ENCODE data around the gene OSBPL10.

The OSBPL10 gene

DNA sequence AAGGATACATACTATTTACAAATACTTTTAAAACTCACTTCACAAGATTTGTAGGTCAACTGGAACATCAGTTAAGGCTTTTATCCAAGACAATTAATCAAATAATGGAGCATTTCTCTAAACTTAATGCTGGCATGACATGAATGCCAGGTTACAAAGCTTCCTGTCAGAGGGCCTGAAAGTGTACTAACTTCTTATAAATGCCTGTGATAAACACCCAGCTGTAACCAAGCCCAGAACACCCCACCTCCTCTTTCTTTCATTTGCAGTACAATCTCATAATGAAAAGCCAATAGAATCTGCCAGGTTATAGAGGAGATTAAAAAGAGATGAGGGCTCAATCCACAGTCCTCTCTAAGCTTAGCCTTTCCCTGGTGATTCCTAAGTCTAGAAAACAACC, 214.4 kb downstream of the OSBPL10 start:
- no peak for DNase-seq

DNA sequence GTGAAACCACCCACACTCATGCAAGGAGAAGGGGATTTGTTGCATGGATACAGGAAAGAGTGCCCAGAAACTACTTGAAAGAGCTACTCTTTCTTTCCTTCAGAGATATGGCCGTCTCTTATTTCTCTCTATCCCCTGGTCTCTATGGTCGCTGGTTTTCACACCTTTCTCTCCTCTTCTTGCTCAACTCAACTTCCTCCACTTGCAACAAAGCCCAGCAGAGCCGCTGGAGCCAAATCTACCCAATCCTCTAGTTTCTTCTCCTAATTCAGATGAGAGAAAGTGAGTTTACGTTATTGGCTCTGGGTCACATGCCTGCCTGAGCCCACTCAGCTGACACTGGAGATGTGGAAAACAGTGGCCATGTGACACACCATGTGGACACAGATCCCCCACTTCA, 215.2 kb downstream of the OSBPL10 start:
- DNase-seq = no peak

DNA sequence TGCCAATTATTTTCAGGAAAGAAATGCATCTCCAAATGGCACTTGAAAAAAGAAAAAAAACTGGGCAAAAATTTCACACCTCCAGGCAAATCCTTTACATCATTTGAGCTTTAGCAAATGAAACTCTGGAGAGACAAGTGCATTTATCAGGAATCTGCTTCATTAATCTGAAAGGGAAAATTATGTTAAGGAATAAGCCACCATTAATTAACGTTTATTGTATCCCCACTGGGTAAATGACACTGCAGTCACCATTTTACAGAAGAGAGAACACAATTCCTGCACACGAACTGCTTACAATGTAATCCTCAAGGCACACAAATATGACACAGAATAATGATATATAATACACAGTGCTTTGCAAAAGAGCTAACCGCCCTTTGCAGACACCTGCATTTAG, 217.3 kb downstream of the OSBPL10 start:
- DNase-seq = no peak

DNA sequence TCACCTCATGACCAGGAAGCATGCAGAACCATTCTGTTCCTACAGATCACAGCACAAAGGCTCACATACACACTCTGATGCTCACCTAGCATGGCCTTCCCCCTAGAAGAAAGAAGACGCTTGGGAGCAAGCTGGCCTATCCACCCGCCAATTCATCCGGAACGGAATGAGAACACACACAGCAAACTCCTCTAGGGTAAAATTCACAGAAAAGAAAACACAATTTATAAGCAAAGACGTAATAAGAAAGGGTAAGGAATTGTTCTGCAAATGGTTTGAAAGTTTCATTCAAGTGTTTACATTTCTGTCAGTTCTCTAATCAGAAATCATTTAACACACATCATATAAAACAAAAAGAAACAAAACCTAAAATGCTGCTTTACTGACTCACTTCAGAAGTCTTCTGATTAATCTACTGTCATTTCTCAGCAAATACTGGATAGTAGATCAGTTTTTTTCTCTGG, 218.1 kb downstream of the OSBPL10 start:
- DNase-seq = no peak

DNA sequence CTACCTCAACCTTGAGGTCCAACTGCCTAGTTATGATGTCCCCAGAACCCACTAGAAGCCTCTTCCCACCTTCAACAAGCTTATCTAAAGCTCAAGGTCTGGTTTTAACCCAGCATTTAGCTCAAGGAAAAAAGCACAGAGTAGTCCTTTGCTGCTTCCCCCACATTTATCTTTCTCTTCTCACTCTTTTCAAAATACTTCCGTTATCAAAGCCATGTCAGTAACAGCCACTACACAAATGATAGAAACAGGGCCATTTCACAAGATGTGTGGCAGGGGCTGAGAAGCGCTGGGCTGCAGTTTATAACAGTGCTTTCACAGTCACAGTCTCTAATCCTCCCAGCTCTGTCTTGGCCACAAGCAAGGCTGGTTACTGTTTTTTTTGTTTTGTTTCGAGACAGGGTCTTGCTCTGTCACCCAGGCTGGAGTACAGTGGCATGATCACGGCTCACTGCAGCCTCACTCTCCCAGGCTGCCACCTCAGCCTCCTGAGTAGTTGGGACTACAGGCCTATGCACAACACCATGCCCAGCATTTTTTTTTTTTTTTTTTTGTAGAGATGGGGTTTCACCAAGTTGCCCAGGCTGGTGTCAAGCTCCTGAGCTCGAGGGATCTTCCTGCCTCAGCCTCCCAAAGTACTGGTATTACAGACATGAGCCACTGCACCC, 218.8 kb downstream of the OSBPL10 start:
- no peak for DNase-seq

DNA sequence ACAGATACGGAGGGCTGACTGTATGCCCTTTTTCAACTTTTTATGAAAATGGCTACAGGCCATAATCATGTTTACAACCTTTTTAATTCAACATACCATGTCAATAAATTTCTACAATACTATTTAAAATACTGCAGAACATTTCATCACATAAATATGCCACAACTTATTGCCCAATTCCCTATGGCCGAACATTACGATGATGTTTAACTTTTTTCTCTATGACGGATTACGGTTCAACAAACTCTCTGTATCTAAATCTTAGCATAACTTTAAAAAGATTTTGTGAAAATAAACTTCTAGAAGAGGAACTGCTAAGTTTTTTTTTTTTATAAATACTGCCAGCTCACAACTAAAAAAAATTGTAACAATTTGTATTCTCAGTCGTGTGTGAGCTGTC, 220.4 kb downstream of the OSBPL10 start:
- no peak for DNase-seq

DNA sequence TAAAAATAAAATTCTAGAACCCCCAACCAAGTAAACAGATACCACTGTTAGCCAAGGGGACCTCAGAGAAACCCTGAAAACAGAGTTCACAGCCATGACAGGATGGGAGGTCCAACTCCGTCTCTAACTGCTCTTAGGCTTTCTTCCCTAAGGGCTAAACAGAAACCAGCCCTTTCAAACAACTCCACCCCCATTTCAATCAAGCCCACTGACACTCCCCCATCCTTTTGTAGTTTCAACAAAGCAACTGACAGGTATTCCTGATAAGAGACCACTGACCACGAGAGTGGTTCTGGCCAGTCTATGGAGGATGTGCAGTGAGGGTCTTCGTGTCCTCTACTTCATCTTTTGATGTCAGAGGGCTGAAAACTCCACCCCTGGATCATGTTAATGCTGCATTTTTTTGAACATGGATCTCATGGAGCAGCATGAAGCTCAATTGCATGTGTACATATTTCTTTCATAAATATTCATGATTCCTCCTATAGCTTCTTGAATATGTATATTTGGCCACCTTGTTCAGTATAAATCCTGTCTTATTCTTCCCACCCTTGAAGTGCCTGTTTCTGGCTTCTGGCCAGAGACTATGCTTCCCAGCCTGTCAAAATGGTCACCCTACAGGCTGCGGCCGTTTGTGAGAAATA, 222.6 kb downstream of the OSBPL10 start:
- no peak for DNase-seq

DNA sequence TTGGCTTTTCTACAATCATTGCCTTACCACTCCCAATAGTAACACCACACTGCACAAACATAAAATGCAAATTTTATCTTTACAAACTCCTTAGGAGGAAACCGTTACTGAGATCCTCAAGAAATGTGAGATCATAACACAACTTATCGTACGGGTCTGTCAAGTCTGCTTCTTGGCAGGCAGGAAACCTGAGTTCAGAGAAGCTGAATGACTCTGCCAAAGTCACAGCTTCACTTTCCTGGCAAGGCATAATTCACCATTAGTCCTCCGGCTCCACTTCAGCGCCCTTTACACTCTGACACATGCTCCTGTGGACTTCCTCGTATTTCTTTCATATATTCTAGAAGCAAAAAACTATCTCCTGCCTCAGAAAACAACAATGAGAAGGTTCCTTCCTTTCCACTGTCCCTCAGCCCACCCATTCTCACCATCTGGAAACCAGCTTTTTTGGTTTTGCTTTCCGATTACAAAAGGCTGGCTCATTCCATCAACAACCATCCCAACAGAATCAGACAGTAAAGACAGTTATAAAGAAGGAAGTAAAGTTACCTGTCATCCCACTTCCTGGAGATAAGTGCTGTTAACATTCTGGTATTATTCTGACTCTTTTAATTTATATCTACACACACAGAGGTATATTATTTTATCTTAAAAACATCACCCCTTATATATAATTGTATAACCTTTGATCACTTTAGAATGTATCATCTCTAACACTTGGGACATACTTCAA, 225.0 kb downstream of the OSBPL10 start:
- DNase-seq = no peak

DNA sequence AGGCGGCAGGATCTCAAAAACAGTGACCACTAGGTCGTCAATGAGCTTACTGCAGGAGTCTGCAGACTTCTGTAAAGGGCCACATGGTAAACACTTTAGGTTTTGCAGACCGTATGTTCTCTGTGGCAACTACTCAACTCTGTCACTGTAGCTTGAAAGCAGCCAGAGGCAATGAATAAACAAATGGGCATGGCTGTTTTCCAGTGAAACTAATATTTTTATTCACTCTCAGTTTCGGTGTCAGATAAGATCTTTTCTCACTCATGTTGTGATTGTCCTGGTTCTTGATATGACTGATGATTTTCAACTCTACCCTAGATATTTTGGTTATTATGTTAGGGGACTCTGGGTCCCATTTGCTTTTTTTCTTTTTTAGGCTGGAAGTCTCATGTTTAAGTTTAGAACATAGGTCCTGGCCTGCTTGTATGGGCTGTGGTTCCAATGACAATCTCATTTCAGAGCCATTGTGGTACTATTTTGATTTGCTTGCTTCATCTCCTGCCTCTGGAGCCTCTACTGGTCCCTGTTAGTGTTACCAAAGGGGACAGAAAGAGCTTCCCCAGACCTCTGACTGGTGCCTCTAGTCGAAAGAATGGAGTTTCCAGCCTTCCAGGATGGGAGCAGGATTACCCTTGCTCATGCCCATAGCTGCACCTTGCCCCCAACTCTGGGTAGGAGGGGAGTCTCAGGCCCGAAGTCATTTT, 226.3 kb downstream of the OSBPL10 start:
- DNase-seq = no peak

DNA sequence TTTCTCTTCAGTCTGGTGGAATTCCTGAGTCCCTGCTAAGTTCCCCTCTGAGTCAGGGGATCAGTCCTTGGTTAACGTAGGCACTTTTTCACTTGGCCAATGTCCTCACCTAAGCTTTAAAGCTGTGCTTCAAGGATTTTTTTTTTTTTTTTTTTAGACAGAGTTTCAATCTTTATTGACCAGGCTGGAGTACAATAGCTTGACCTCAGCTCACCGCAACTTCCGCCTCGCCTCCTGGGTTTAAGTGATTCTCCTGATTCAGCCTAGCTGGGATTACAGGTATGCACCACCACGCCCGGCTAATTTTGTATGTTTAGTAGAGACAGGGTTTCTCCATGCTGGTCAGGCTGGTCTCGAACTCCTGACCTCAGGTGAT, 228.0 kb downstream of the OSBPL10 start:
- no peak for DNase-seq

DNA sequence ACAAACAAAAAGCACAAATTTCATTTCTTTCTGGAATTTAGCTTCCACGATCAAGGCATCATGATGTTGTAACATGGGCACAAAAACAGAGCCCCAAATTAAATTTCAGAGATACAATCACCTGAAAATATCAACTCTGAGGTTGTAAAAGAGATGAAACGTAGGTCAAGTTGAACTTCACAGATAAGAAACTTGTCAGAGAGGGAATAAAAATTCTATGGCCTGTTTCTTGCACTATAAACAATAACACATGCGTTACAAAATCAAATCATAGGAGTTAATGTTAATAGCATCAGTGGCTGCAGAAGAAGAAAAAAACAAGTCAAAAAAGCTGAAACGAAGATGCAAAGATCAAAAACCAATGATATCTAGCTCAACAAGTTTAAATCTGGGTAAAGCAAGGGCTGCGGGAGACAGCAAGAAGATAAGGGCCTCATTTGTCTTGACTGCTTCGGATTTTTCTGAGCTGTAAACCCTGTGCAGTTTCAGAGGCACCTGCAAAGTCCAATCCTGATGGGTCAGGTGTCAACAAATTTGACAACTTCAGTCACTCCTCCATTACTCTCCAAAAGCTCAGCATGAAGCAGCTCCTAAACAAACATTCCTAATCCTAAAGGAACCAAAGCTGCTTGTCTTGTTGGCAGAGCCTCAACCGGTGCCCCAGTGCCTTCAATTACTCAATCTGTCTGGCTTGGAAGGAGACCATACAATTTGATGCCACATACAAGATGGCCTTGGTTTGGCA, 228.6 kb downstream of the OSBPL10 start:
- no peak for DNase-seq

DNA sequence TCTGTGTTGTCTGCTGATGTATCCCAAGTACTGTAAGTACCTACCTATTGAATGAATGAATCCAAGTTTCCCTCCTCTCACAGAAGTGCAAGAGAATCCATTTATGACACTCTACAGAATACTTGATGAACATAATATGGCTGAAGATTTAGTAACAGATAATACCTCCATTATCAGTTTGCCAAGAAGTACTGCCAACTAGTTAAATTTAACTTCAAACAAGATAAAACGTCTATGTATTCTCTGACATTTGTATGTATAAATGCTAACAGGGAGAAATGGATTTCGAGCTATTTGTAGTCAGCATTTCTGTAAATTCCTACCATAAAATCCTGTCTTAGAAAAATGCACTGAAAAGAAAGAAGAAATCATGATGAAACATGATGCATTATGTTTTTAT, 230.7 kb downstream of the OSBPL10 start:
- DNase-seq = no peak

DNA sequence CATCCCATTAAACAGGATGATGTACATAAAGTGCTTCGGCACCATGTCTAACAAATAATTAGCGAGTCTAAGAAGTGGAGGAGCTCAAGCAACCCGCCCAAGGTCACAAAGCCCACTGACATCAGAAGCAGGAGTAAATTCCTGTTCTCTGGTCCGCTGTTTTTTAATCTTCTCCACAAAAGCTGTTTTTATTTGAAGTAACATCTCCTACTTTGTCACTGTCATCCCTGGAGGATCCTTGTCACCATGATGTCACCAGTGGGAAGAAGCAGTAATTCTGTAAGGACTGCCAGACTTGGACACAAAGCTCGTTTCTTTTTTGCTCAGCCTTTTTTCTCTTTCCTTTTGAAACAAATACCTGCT, 232.1 kb downstream of the OSBPL10 start:
- DNase-seq = no peak

DNA sequence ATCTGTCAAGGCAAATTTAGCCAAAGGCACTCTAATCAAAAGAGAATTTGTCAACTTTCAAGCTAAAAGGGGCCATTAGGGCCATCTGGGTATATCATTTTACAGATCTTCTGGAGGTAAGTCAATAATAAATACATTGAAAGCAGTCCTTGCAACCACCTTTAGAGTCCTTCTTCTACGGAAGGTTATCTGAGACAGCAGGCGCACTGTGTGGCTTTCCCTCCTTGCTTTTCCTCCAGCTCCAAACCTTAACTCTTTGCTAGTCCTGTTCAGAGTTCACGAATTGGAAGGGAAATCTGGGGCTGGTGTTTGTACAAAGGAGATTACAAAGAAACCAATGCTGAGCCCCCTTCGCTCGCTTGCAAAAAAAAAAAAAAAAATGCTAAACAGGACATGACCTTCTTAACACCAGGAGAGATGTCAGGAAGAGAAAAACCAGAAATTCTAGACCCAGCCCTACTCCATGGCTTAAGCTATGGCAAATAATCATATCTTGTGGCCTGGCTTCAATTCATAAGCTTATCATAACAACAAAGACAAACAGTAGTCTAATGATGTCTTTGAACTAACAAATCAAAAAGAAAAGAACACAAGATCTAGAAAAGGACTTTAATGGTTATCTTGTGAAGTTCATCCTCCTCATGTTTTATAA, 232.7 kb downstream of the OSBPL10 start:
- DNase-seq = no peak

DNA sequence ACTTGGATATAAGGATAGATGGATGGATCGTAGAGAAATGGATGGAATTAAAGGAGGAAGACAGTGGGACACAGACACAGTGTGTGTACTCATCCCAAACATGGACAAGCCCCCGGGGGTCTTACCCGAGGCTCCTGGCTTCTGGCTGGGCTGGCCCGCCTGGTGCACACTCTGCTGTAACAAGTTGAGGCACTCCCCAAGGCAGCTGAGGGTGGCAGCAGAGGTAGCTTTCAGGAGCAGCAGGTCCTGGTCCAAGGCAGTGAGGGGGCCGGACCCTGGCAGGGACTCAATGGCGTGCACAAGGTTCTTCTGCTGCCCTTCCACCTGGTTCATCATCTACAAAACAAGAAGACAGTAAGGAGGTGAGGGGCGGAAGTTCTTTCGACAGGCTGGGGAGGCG, 233.3 kb downstream of the OSBPL10 start:
- DNase-seq = no peak

DNA sequence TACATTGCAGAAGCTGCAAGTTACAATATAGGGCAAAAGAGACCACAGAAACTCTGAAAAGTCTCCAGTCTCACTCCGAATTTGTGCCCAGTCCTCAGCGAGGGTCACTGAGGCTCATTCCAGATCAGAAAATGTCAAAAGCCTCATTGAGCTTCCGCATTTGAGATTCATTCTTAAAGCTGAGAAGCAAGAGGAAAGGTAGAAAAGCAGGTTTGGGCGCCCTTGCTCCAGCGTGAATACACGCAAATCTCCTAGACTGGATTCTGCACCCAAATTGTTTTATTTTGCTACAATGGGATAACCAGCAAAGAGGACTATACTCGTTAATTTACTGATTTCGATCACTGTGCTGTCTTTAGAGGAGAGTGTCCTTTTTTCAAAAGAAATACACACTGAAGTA, 236.1 kb downstream of the OSBPL10 start:
- no peak for DNase-seq

DNA sequence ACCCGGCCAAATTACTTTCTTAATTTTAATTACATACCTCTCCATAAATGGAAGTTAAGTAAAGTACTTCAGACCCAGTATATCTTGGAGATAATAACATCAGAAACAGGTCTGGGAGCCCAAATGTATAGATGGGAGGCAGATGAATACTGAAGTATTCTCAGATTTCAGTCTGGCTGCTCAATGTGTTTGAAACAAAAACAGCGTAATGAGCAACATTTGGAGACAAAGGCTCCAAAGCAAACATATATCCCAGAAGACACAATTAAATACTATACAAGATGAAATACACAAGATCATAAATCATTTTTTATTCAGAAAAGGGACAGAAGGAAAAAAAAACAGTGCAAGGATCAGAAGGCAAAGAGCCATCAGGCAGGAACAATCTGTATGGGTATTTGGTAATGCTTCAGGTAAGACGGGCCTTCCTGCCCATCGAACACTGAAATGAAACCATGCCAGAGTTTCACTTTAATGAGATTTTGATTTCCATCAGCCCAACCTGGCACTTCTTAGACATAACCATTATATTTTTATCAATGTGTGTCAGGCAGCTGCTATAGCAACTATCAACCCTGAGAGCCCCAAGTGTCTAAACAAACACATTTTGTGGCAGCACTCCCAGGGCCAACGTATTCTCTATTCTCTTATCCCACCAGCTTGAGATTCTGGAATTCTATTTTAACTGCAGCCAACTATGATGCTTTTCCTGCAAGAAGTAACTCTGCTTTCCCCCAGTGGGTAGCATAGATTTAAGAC, 237.6 kb downstream of the OSBPL10 start:
- no peak for DNase-seq

DNA sequence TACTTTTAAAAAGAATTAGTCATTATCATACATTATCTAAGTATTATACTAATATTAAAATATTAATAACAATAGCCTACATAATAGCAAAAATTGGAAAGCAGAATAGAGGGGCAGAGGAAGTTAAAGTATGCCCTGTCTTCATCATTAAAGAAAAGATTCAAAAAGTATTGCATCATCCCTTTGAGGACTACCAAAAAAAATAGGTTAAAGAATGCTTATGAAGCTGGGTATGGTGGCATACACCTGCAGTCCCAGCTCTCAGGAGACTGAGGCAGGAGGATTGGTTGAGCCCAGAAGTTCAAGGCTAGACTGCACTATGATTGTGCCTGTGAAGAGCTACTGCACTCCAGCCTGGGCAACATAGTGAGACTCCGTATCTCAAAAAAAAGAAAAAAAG, 240.7 kb downstream of the OSBPL10 start:
- no peak for DNase-seq

DNA sequence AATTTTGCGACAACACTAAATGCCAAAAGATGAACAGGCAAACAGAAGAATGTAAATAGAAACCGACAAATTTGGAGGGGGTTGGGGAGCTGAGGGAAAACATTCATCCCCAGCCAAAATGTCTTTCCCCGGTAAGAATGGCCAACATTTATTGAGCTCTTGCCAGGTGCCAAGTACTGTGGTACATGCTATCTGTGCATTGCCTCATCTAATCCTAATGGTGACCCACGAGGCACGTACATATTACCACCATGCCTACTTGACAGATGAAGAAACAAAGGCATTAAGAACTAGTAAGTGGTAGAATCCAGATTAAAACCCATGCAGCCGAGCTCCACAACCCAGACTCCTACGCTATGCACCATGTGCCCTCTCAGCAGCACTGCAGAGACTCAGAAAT, 242.7 kb downstream of the OSBPL10 start:
- no peak for DNase-seq

DNA sequence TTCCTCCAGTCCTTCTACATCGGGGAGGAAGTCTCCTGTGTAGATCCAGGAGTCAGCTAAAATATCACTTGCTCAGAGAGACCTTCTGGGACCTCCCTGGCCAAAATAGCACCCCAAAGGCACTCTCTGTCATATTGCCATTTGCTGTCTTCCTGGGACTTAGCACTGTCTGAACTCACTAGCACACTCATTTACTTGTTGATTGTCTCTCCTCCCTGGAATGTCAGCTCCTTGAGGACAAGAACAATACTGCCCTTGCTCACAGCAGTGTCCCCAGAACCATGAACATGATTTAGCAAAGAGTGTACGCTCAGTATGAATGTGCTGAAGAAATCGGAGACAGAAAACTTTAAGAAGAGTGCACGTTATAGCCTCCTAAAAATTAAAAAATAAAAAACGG, 245.4 kb downstream of the OSBPL10 start:
- DNase-seq = no peak

DNA sequence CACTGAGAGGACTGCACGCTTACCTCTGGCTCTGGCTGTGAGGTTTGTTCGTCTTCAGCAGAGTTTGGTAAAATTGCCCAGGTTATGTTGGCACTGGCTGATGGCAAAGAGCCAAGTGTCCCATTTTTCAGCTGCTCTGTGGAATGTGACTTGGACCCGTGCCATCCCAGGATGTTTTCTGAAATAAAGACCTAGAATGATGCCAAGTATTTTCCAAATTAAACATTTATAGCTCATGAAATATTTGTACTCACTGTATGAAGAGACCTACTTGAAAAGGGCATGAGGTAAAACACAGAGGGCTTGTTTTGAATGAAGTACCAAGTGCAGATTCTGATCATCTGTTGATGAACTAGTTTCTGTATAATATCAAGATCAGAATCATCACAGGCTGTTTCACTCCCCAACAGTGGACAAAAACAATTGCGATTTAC, 247.8 kb downstream of the OSBPL10 start:
- no peak for DNase-seq

DNA sequence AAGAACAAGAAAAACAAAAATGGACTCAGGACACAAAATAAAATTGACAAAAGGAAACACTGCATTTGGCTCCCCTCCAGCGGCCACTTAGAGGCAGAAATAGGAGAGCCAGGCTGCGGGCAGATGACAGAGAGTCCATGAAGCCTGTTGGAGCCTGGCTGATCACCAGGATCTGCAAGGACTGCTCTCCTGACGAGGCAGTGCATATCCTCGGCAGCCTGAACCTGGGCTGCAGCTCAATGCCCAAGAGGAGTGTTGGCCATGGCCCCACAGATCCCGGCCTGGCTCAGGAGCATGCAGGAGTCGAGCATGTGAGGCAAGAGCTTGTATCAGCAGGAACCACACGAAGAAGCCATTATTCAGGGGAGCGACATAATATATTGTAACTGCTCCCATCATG, 248.5 kb downstream of the OSBPL10 start:
- DNase-seq = no peak

All from central memory CD4-positive, alpha-beta T cell (primary cell).